Spleen (tissue), 11 donors: ENCODE measurements around the gene DEPDC4. TPM values are rescaled to one million over a fixed set of nuclear protein-coding genes. Genes with fewer than 3 reads are reported as not detected.
A peak's percentile ranks its signal among the peaks of the same experiment; 100 is the strongest.
"Not testable (repeated sequence)": the region's sequence is repeated elsewhere in the genome, so short reads cannot be mapped to it uniquely, and the experiment has no call there.

Experiments used
- DNase-seq: peaks from one replicate; pipeline ENCODE4 v3.0.0-alpha.2; 2020
- H3K27ac ChIP-seq, 8 donors: fragments of 200-600 bp; sonication (generic) in 7 of 8; 1 replicate in 4 of 8; 2 replicates in 4 of 8; pipeline versions ENCODE4 v1.5.0 to v1.8.0; 2016 to 2021; ENCODE audit warnings: inconsistent platforms in 4 of 8, mild to moderate bottlenecking in 4 of 8, moderate library complexity in 1 of 8
- H3K27me3 ChIP-seq, 7 donors: fragments of 200-600 bp; sonication (generic) in 6 of 7; replicated peaks in 1 of 7; 1 replicate in 4 of 7; 2 replicates in 3 of 7; pipeline versions ENCODE4 v1.5.0 to v1.8.0; 2016 to 2021; ENCODE audit warnings: inconsistent platforms in 3 of 7, mild to moderate bottlenecking in 1 of 7
- H3K36me3 ChIP-seq, 6 donors: fragments of 200-600 bp; sonication (generic) in 5 of 6; 1 replicate in 4 of 6; 2 replicates in 2 of 6; pipeline versions ENCODE4 v1.5.0 to v1.8.0; 2016 to 2021; ENCODE audit warnings: inconsistent platforms in 2 of 6
- H3K4me1 ChIP-seq, 6 donors: fragments of 200-600 bp; sonication (generic) in 5 of 6; 1 replicate in 3 of 6; 2 replicates in 3 of 6; pipeline versions ENCODE4 v1.5.0 to v1.8.0; 2016 to 2021; ENCODE audit warnings: inconsistent platforms in 3 of 6
- H3K4me3 ChIP-seq, 8 donors: fragments of 200-600 bp; sonication (generic) in 7 of 8; 1 replicate in 4 of 8; 2 replicates in 4 of 8; pipeline versions ENCODE4 v1.5.0 to v1.8.0; 2016 to 2021; ENCODE audit warnings: inconsistent platforms in 4 of 8, mild to moderate bottlenecking in 4 of 8, moderate library complexity in 2 of 8
- H3K9me3 ChIP-seq, 8 donors: fragments of 200-600 bp; sonication (generic) in 7 of 8; 1 replicate in 4 of 8; 2 replicates in 4 of 8; pipeline versions ENCODE4 v1.5.0 to v1.8.0; 2016 to 2021; ENCODE audit warnings: inconsistent platforms in 4 of 8
- CTCF ChIP-seq, 11 experiments: fragments of 200-600 bp in 7 of 11; fragments of 450-650 bp in 4 of 11; sonication (generic) in 4 of 11; IDR thresholded peaks in 8 of 11; conservative IDR thresholded peaks in 3 of 11; 1 replicate in 7 of 11; 2 replicates in 4 of 11; pipeline versions ENCODE4 v1.4.0 to v1.8.0; 2016 to 2021; ENCODE audit warnings: antibody characterized with exemption in 11 of 11, inconsistent platforms in 4 of 11, mild to moderate bottlenecking in 1 of 11
- POLR2A ChIP-seq, 3 donors: fragments of 450-650 bp; IDR thresholded peaks; one replicate each; pipeline ENCODE4 v1.5.1; 2017; ENCODE audit warnings: antibody characterized with exemption in 3 of 3, mild to moderate bottlenecking in 1 of 3
- POLR2AphosphoS5 ChIP-seq, 3 donors: sonication (generic); formaldehyde crosslinking; IDR thresholded peaks; one replicate each; pipeline ENCODE4 v1.5.1; 2017; ENCODE audit warnings: antibody characterized with exemption in 3 of 3
- WGBS, 5 donors: extraction: QIAGEN DNeasy Blood & Tissue Kit in 3 of 5; methylation state at CpG; one replicate each; pipeline versions ENCODE4 v1.1.5 to v1.1.7; 2013 to 2018; 5-methylcytosine and 5-hydroxymethylcytosine counted together
- intact Hi-C: fragments of 100-400 bp; cut with DNase I; formaldehyde crosslinking; loops from one replicate; pipeline ENCODE4 v1.15.0; 2023; ENCODE audit warnings: low total_unique reads
- polyA plus RNA-seq, 3 donors: library from polyadenylated mRNA; stranded (reverse); fragments of 200-250 nt; gene quantifications; one replicate each; pipeline ENCODE4 v1.2.1, GENCODE V29; 2013
- total RNA-seq, 7 donors: library from RNA; depleted of rRNA in 3 of 7; stranded (reverse); fragments of >200 nt in 3 of 7; fragmentation: NEBNext Ultra II Directional in 4 of 7; extraction: Animal tissue kit (Norgen Biotek cat#: 25700) in 4 of 7; gene quantifications; one replicate each; pipeline versions ENCODE4 v1.1.0 to v1.2.1, GENCODE V29; 2016 to 2021
- donor health status: healthy with polysubstance abuse.
- donor health status: DM: no; HTN: no; CAD: no; lungs with moderate emphysema.
- donor health status: DM: no; HTN: no; CAD: no.
- donor health status: Bipolar disorder and iron deficiency.
- donor health status: healthy.
- donor health status: DM: no; HTN: no; CAD: no.
- donor health status: DM: yes; HTN: yes; CAD: no.

The DEPDC4 gene
- total and polyA plus RNA-seq, 10 donors: 0.22 to 1.4 (median 0.64) TPM; not detected in 2

- TF ChIP-seq CTCF (IDR thresholded peaks at IDR 0.05 in 8 of 11, conservative IDR thresholded peaks at IDR 0.05 in 3 of 11) (no peak), POLR2A (IDR thresholded peaks at IDR 0.05) (no peak), POLR2AphosphoS5 (IDR thresholded peaks at IDR 0.05) (no peak)
- H3K9me3 ChIP-seq: no peaks in the 10 kb centered on the region
- DNase-seq: no peak
- no peak overlapping the region for H3K27ac ChIP-seq
- H3K27me3 ChIP-seq: no peaks in the 10 kb centered on the region
- 90 to 100% (median 100%) methylated on average over 1 of the region's 1 CpG for WGBS, 5 donors
- H3K4me3 ChIP-seq: no peak overlapping the region
- intact Hi-C loops: loop anchor here (10.0 kb wide), 1 partner anchor 315 kb away; no protein-coding TSS in a partner anchor
- no peaks in the 10 kb centered on the region for H3K4me1 ChIP-seq
- no peaks in the 10 kb centered on the region for H3K36me3 ChIP-seq
Measured at GRCh38 chr12:100239589-100239988, 27.3 kb downstream of the DEPDC4 start.

GRCh38 chr12:100238801-100239200 is 28.1 kb downstream of the DEPDC4 start:
- H3K9me3 ChIP-seq: no peaks in the 10 kb centered on the region

GRCh38 chr12:100234591-100235304 is 32.1 kb downstream of the DEPDC4 start:
- Histone ChIP-seq H3K27ac (no peak overlapping the region), H3K4me1 (no peaks in the 10 kb centered on the region), H3K4me3 (no peak overlapping the region), H3K27me3 (no peaks in the 10 kb centered on the region), H3K9me3 (no peaks in the 10 kb centered on the region), H3K36me3 (no peaks in the 10 kb centered on the region)
- 53 to 69% (median 61%) methylated on average over 7 of the region's 7 CpGs for WGBS, 5 donors
- TF ChIP-seq POLR2A (IDR thresholded peaks at IDR 0.05) (no peak), CTCF (IDR thresholded peaks at IDR 0.05 in 8 of 11, conservative IDR thresholded peaks at IDR 0.05 in 3 of 11) (peak; percentile 16 to 66 (median 54))
- no peak for DNase-seq
- intact Hi-C loops: loop anchor here (10.0 kb wide), 1 partner anchor 320 kb away; no protein-coding TSS in a partner anchor

More at GRCh38 chr12:100238801-100239200, 28.1 kb downstream of the DEPDC4 start:
- TF ChIP-seq POLR2AphosphoS5 (IDR thresholded peaks at IDR 0.05) (no peak), CTCF (IDR thresholded peaks at IDR 0.05 in 8 of 11, conservative IDR thresholded peaks at IDR 0.05 in 3 of 11) (no peak), POLR2A (IDR thresholded peaks at IDR 0.05) (no peak)
- intact Hi-C loops: loop anchor here (10.0 kb wide), 1 partner anchor 316 kb away; no protein-coding TSS in a partner anchor
- no peak for DNase-seq
- Histone ChIP-seq H3K4me1 (no peaks in the 10 kb centered on the region), H3K27ac (no peak overlapping the region), H3K4me3 (no peak overlapping the region), H3K36me3 (no peaks in the 10 kb centered on the region), H3K27me3 (no peaks in the 10 kb centered on the region)
- 89 to 98% (median 94%) methylated on average over 3 of the region's 3 CpGs for WGBS, 5 donors

GRCh38 chr12:100234166-100234565 is 32.7 kb downstream of the DEPDC4 start:
- 58 to 72% (median 67%) methylated on average over 3 of the region's 3 CpGs for WGBS, 5 donors
- Histone ChIP-seq H3K4me3 (no peak overlapping the region), H3K4me1 (no peaks in the 10 kb centered on the region), H3K9me3 (no peaks in the 10 kb centered on the region), H3K27ac (no peak overlapping the region), H3K36me3 (no peaks in the 10 kb centered on the region), H3K27me3 (no peaks in the 10 kb centered on the region)
- DNase-seq: no peak
- TF ChIP-seq POLR2A (IDR thresholded peaks at IDR 0.05) (no peak), POLR2AphosphoS5 (IDR thresholded peaks at IDR 0.05) (no peak), CTCF (IDR thresholded peaks at IDR 0.05 in 8 of 11, conservative IDR thresholded peaks at IDR 0.05 in 3 of 11) (no peak)
- intact Hi-C loops: loop anchor here (10.0 kb wide), 1 partner anchor 321 kb away; no protein-coding TSS in a partner anchor

GRCh38 chr12:100231873-100232272 is 35.0 kb downstream of the DEPDC4 start:
- H3K27me3 ChIP-seq: not testable (repeated sequence)

More at GRCh38 chr12:100231873-100232272, 35.0 kb downstream of the DEPDC4 start:
- H3K4me1 ChIP-seq, H3K27ac ChIP-seq, H3K9me3 ChIP-seq, H3K4me3 ChIP-seq, DNase-seq, H3K36me3 ChIP-seq: not testable (repeated sequence)
- intact Hi-C loops: loop anchor here (10.0 kb wide), 1 partner anchor 323 kb away; no protein-coding TSS in a partner anchor
- WGBS, 5 donors: 73 to 91% (median 87%) methylated on average over 3 of the region's 3 CpGs
